ENCODE data around the gene ZNF784.

The ZNF784 gene

DNA sequence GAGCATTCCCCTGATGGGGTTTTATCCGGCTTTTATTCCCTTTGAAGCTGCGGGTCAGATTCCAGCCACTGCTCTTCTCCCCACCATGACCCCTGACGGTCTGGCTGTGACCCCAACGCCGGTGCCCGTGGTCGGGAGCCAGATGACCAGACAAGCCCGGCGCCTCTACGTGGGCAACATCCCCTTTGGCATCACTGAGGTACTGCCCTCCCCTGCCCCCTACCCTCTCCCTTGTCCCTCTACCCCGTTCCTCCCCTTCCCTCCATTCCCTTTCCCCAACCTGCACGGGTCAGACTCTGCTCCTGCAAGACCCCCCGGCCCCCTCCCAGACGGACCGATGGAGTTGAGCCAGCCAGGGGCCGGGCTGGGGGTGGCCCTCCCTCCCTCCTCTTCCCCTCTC, 36.6 kb upstream of the ZNF784 start (continued):
- TF ChIP-seq, protein P1, sequence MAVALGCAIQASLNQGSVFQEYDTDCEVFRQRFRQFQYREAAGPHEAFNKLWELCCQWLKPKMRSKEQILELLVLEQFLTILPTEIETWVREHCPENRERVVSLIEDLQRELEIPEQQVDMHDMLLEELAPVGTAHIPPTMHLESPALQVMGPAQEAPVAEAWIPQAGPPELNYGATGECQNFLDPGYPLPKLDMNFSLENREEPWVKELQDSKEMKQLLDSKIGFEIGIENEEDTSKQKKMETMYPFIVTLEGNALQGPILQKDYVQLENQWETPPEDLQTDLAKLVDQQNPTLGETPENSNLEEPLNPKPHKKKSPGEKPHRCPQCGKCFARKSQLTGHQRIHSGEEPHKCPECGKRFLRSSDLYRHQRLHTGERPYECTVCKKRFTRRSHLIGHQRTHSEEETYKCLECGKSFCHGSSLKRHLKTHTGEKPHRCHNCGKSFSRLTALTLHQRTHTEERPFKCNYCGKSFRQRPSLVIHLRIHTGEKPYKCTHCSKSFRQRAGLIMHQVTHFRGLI (tag by site-specific recombination; IDR thresholded peaks at IDR 0.05), result no peak
- TF ChIP-seq ZBTB21 (tag by site-specific recombination; IDR thresholded peaks at IDR 0.05) (no peak), BCL11B (tag by site-specific recombination; IDR thresholded peaks at IDR 0.05; ENCODE audit: low read depth) (no peak), YY2 (tag by site-specific recombination; IDR thresholded peaks at IDR 0.05) (no peak)
- TF ChIP-seq, protein P2, sequence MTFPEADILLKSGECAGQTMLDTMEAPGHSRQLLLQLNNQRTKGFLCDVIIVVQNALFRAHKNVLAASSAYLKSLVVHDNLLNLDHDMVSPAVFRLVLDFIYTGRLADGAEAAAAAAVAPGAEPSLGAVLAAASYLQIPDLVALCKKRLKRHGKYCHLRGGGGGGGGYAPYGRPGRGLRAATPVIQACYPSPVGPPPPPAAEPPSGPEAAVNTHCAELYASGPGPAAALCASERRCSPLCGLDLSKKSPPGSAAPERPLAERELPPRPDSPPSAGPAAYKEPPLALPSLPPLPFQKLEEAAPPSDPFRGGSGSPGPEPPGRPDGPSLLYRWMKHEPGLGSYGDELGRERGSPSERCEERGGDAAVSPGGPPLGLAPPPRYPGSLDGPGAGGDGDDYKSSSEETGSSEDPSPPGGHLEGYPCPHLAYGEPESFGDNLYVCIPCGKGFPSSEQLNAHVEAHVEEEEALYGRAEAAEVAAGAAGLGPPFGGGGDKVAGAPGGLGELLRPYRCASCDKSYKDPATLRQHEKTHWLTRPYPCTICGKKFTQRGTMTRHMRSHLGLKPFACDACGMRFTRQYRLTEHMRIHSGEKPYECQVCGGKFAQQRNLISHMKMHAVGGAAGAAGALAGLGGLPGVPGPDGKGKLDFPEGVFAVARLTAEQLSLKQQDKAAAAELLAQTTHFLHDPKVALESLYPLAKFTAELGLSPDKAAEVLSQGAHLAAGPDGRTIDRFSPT (tag by site-specific recombination; IDR thresholded peaks at IDR 0.05), result no peak

DNA sequence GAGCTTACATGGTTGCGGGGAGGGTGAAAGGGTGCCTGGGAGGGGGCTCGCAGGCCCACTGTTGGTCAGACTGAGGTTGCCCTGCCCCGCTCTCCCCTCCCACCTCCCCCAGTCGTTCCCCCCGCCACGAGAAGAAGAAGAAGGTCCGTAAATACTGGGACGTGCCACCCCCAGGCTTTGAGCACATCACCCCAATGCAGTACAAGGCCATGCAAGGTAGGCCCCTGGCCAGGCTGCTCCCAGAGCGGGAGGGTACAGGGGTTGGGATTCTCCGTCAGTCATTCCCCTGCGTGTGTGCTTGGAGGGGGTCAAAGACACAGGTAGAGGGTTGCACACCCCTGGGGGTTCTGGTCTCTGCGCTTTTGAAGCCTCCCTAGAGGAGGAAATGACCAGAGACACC, 36.0 kb upstream of the ZNF784 start:
- POLR2A ChIA-PET, result interaction anchor here (0.6 to 1.6 kb wide), 2 partner anchors 11 to 128 kb away, joined by 4 to 6 read pairs; no protein-coding TSS in a partner anchor
- no peak overlapping the region for H3K27ac ChIP-seq (ENCODE audit: extremely low read depth, low read depth, low read length)
- H3K9me3 ChIP-seq (ENCODE audit: control insufficient read depth, insufficient read depth, low read depth, low read length), result no peaks in the 10 kb centered on the region
- peaks cover 11% of the 10 kb centered on the region for H3K4me1 ChIP-seq (ENCODE audit: control insufficient read depth, insufficient read depth, low read length)
- H3K36me3 ChIP-seq (ENCODE audit: control insufficient read depth in 2 of 2, insufficient read depth in 1 of 2, low read length in 2 of 2), result peaks cover 54 to 90% of the 10 kb centered on the region in 2 experiments
- no peak overlapping the region for H3K4me3 ChIP-seq (ENCODE audit: low read depth, low read length)
- CTCF ChIA-PET, result interaction anchor here (1.7 kb wide), 1 partner anchor 11 kb away, joined by 10 read pairs; no protein-coding TSS in a partner anchor
- TF ChIP-seq, protein P3, sequence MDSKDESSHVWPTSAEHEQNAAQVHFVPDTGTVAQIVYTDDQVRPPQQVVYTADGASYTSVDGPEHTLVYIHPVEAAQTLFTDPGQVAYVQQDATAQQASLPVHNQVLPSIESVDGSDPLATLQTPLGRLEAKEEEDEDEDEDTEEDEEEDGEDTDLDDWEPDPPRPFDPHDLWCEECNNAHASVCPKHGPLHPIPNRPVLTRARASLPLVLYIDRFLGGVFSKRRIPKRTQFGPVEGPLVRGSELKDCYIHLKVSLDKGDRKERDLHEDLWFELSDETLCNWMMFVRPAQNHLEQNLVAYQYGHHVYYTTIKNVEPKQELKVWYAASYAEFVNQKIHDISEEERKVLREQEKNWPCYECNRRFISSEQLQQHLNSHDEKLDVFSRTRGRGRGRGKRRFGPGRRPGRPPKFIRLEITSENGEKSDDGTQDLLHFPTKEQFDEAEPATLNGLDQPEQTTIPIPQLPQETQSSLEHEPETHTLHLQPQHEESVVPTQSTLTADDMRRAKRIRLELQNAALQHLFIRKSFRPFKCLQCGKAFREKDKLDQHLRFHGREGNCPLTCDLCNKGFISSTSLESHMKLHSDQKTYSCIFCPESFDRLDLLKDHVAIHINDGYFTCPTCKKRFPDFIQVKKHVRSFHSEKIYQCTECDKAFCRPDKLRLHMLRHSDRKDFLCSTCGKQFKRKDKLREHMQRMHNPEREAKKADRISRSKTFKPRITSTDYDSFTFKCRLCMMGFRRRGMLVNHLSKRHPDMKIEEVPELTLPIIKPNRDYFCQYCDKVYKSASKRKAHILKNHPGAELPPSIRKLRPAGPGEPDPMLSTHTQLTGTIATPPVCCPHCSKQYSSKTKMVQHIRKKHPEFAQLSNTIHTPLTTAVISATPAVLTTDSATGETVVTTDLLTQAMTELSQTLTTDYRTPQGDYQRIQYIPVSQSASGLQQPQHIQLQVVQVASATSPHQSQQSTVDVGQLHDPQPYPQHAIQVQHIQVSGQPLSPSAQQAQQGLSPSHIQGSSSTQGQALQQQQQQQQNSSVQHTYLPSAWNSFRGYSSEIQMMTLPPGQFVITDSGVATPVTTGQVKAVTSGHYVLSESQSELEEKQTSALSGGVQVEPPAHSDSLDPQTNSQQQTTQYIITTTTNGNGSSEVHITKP (tag by site-specific recombination; IDR thresholded peaks at IDR 0.05), result no peak
- no peak for TF ChIP-seq ZNF571 (tag by site-specific recombination; IDR thresholded peaks at IDR 0.05)
- TF ChIP-seq, protein P4, sequence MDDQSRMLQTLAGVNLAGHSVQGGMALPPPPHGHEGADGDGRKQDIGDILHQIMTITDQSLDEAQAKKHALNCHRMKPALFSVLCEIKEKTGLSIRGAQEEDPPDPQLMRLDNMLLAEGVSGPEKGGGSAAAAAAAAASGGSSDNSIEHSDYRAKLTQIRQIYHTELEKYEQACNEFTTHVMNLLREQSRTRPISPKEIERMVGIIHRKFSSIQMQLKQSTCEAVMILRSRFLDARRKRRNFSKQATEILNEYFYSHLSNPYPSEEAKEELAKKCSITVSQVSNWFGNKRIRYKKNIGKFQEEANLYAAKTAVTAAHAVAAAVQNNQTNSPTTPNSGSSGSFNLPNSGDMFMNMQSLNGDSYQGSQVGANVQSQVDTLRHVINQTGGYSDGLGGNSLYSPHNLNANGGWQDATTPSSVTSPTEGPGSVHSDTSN (CRISPR knock-in tag; IDR thresholded peaks at IDR 0.05), result no peak
- no peak for TF ChIP-seq ZNF366 (tag by site-specific recombination; conservative IDR thresholded peaks at IDR 0.05)
- no peak for TF ChIP-seq ZNF221 (tag by site-specific recombination; IDR thresholded peaks at IDR 0.05; ENCODE audit: borderline replicate concordance)
- TF ChIP-seq, protein P5, sequence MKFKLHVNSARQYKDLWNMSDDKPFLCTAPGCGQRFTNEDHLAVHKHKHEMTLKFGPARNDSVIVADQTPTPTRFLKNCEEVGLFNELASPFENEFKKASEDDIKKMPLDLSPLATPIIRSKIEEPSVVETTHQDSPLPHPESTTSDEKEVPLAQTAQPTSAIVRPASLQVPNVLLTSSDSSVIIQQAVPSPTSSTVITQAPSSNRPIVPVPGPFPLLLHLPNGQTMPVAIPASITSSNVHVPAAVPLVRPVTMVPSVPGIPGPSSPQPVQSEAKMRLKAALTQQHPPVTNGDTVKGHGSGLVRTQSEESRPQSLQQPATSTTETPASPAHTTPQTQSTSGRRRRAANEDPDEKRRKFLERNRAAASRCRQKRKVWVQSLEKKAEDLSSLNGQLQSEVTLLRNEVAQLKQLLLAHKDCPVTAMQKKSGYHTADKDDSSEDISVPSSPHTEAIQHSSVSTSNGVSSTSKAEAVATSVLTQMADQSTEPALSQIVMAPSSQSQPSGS (tag by site-specific recombination; IDR thresholded peaks at IDR 0.05; ENCODE audit: low read depth), result no peak
- TF ChIP-seq ZNF169 (tag by site-specific recombination; IDR thresholded peaks at IDR 0.05), result no peak
- no peak for TF ChIP-seq ZNF707 (tag by site-specific recombination; IDR thresholded peaks at IDR 0.05)
- TF ChIP-seq RBAK (tag by site-specific recombination; IDR thresholded peaks at IDR 0.05), result no peak
- no peak for TF ChIP-seq ZNF624 (tag by site-specific recombination; IDR thresholded peaks at IDR 0.05)
- no peak for TF ChIP-seq ZNF121 (tag by site-specific recombination; IDR thresholded peaks at IDR 0.05)
- TF ChIP-seq, protein P6, sequence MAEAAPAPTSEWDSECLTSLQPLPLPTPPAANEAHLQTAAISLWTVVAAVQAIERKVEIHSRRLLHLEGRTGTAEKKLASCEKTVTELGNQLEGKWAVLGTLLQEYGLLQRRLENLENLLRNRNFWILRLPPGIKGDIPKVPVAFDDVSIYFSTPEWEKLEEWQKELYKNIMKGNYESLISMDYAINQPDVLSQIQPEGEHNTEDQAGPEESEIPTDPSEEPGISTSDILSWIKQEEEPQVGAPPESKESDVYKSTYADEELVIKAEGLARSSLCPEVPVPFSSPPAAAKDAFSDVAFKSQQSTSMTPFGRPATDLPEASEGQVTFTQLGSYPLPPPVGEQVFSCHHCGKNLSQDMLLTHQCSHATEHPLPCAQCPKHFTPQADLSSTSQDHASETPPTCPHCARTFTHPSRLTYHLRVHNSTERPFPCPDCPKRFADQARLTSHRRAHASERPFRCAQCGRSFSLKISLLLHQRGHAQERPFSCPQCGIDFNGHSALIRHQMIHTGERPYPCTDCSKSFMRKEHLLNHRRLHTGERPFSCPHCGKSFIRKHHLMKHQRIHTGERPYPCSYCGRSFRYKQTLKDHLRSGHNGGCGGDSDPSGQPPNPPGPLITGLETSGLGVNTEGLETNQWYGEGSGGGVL (tag by site-specific recombination; IDR thresholded peaks at IDR 0.05), result no peak
- no peak for TF ChIP-seq ZNF133 (tag by site-specific recombination; IDR thresholded peaks at IDR 0.05)
- no peak for TF ChIP-seq HOXD13 (CRISPR knock-in tag; IDR thresholded peaks at IDR 0.05; ENCODE audit: borderline replicate concordance)
